DOHH2 (cell line): Measurements from ENCODE around the gene MMUT.
"Not testable (repeated sequence)": the region's sequence is repeated elsewhere in the genome, so short reads cannot be mapped to it uniquely, and the experiment has no call there.

Experiments
- H3F3A ChIP-seq: fragments of 200-600 bp; sonication (generic), shearing (Covaris generic); 2 replicates; pipeline ENCODE4 v1.6.0; 2016; ENCODE audit warnings: antibody characterized with exemption, mild to moderate bottlenecking; ENCODE audit not compliant: control insufficient read depth, insufficient read depth
- H3K27ac ChIP-seq: fragments of 200-600 bp; sonication (generic); 2 replicates; pipeline ENCODE4 v1.5.1; 2014; ENCODE audit warnings: low read depth, mild to moderate bottlenecking, low read length, moderate library complexity
- H3K27me3 ChIP-seq: fragments of 200-600 bp; sonication (generic); 2 replicates; pipeline ENCODE4 v1.6.1; 2014; ENCODE audit warnings: mild to moderate bottlenecking, low read length, mixed read lengths; ENCODE audit not compliant: control insufficient read depth
- H3K36me3 ChIP-seq: fragments of 200-600 bp; sonication (generic); 2 replicates; pipeline ENCODE4 v1.6.1; 2014; ENCODE audit warnings: mild to moderate bottlenecking, low read length, moderate library complexity, mixed read lengths; ENCODE audit not compliant: control insufficient read depth
- H3K4me1 ChIP-seq: fragments of 200-600 bp; sonication (generic); 2 replicates; pipeline ENCODE4 v1.6.1; 2014; ENCODE audit warnings: mild to moderate bottlenecking, low read length, mixed read lengths; ENCODE audit not compliant: control insufficient read depth
- H3K4me2 ChIP-seq: fragments of 200-600 bp; sonication (generic); 2 replicates; pipeline ENCODE4 v1.6.0; 2014; ENCODE audit warnings: mild to moderate bottlenecking, low read length, moderate library complexity
- H3K4me3 ChIP-seq: fragments of 200-600 bp; sonication (generic); 2 replicates; pipeline ENCODE4 v1.5.1; 2014; ENCODE audit warnings: mild to moderate bottlenecking, low read length, mixed read lengths
- H3K79me2 ChIP-seq: fragments of 200-600 bp; sonication (generic); 2 replicates; pipeline ENCODE4 v1.6.1; 2014; ENCODE audit warnings: mild to moderate bottlenecking, low read length, mixed read lengths; ENCODE audit not compliant: control insufficient read depth
- H3K9me2 ChIP-seq: fragments of 200-600 bp; sonication (generic); replicated peaks from 2 replicates; pipeline ENCODE4 v1.6.1; 2014; ENCODE audit warnings: mild to moderate bottlenecking, low read length, mixed read lengths; ENCODE audit not compliant: control insufficient read depth
- H3K9me3 ChIP-seq: fragments of 200-600 bp; sonication (generic); 2 replicates; pipeline ENCODE4 v1.6.1; 2014; ENCODE audit warnings: antibody characterized with exemption, low read length, mixed read lengths; ENCODE audit not compliant: control insufficient read depth, insufficient read depth
- H4K20me1 ChIP-seq: fragments of 200-600 bp; sonication (generic); 2 replicates; pipeline ENCODE4 v1.6.0; 2014; ENCODE audit warnings: low read depth, mild to moderate bottlenecking, antibody characterized with exemption, low read length, moderate library complexity; ENCODE audit not compliant: control insufficient read depth, insufficient read depth
- CTCF ChIP-seq: fragments of 200-600 bp; sonication (generic); IDR thresholded peaks from one replicate; pipeline ENCODE4 v1.5.1; 2014; ENCODE audit warnings: antibody characterized with exemption, mild to moderate bottlenecking, low read depth, low read length; ENCODE audit not compliant: poor library complexity, severe bottlenecking
- EZH2phosphoT487 ChIP-seq: fragments of 200-600 bp; sonication (generic); IDR thresholded peaks from 2 replicates; pipeline ENCODE4 v1.6.1; 2017; ENCODE audit warnings: borderline replicate concordance, mild to moderate bottlenecking, antibody characterized with exemption, low read length, moderate library complexity, mixed read lengths

Gene MMUT

GRCh38 chr6:49490633-49491032 lies 27.6 kb upstream of the MMUT start:
- no peaks in the 10 kb centered on the region for H3F3A ChIP-seq
- H4K20me1 ChIP-seq, result no peaks in the 10 kb centered on the region
- no peaks in the 10 kb centered on the region for H3K9me2 ChIP-seq
- H3K4me1 ChIP-seq, result no peaks in the 10 kb centered on the region
- no peaks in the 10 kb centered on the region for H3K79me2 ChIP-seq
- no peaks in the 10 kb centered on the region for H3K27me3 ChIP-seq
- no peak overlapping the region for H3K4me3 ChIP-seq
- no peak for TF ChIP-seq EZH2phosphoT487
- no peak for TF ChIP-seq CTCF
- no peaks in the 10 kb centered on the region for H3K9me3 ChIP-seq
- no peak overlapping the region for H3K4me2 ChIP-seq
- peaks cover 61% of the 10 kb centered on the region for H3K36me3 ChIP-seq
- H3K27ac ChIP-seq, result no peak overlapping the region

DNA sequence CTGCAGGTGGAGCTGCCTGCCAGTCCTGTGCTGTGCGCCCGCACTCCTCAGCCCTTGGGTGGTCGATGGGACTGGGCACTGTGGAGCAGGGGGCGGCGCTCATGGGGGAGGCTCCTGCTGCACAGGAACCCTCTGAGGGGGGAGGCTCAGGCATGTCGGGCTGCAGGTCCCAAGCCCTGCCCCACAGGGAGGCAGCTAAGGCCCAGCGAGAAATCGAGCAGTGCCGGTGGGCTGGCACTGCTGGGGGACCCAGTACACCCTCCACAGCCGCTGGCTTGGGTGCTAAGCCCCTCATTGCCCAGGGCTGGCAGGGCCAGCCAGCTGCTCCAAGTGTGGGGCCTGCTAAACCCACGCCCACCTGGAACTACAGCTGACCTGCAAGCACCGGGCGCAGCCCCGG lies 20.3 kb upstream of the MMUT start:
- H3K27me3 ChIP-seq, H3F3A ChIP-seq, H3K27ac ChIP-seq, H3K4me2 ChIP-seq, H3K4me3 ChIP-seq, H3K79me2 ChIP-seq, H3K4me1 ChIP-seq, H3K9me2 ChIP-seq, H4K20me1 ChIP-seq, H3K9me3 ChIP-seq: not testable (repeated sequence)
- peaks cover 52% of the 10 kb centered on the region for H3K36me3 ChIP-seq

- not testable (repeated sequence) for H3K27ac ChIP-seq, H3K4me1 ChIP-seq, H3K9me3 ChIP-seq, H3K9me2 ChIP-seq, H4K20me1 ChIP-seq, H3K4me3 ChIP-seq, H3K4me2 ChIP-seq, H3K27me3 ChIP-seq, H3K79me2 ChIP-seq, H3F3A ChIP-seq
- H3K36me3 ChIP-seq, result peaks cover 54% of the 10 kb centered on the region
Measured at GRCh38 chr6:49481846-49482245, 18.8 kb upstream of the MMUT start.

DNA sequence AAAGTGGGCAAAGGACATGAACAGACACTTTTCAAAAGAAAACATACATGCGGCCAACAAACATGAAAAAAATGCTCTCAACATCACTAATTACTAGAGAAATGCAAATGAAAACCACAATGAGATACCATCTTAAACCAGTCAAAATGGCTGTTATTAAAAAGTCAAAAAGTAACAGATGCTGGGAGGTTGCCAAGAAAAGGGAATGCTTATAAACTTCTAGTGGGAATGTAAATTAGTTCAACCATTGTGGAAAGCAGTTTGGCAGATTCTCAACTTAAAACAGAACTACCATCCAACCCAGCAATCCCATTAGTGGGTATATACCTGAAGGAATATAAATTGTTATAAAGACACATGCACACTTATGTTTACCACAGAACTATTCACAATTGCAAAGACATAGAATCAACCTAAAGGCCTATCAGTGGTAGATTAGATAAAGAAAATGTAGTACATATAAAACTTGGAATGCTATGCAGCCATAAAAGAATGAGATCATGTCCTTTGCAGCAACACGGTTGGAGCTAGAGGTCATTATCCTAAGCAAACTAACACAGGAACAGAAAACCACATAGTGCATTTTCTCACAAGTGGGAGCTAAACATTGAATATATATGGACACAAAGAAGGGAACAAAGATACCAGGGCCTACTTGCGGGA lies 16.4 kb upstream of the MMUT start:
- peaks cover 38% of the 10 kb centered on the region for H3K36me3 ChIP-seq
- H3K4me1 ChIP-seq, result no peaks in the 10 kb centered on the region
- no peaks in the 10 kb centered on the region for H4K20me1 ChIP-seq
- no peak overlapping the region for H3K4me3 ChIP-seq
- no peak overlapping the region for H3K4me2 ChIP-seq
- H3K9me2 ChIP-seq, result no peaks in the 10 kb centered on the region
- H3F3A ChIP-seq, result no peaks in the 10 kb centered on the region
- no peak for TF ChIP-seq EZH2phosphoT487
- H3K27me3 ChIP-seq, result no peaks in the 10 kb centered on the region
- H3K79me2 ChIP-seq, result no peaks in the 10 kb centered on the region
- no peaks in the 10 kb centered on the region for H3K9me3 ChIP-seq
- no peak overlapping the region for H3K27ac ChIP-seq

DNA sequence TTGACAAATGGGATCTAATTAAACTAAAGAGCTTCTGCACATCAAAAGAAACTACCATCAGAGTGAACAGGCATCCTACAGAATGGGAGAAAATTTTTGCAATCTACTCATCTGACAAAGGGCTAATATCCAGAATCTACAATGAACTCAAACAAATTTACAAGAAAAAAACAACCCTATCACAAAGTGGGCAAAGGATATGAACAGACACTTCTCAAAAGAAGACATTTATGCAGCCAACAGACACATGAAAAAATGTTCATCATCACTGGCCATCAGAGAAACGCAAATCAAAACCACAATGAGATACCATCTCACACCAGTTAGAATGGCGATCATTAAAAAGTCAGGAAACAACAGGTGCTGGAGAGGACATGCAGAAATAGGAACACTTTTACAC lies 13.5 kb upstream of the MMUT start:
- H3K9me3 ChIP-seq, H3K4me3 ChIP-seq, H3K27me3 ChIP-seq, H3K79me2 ChIP-seq, H3K4me2 ChIP-seq, H3K27ac ChIP-seq, H4K20me1 ChIP-seq, H3K4me1 ChIP-seq, H3K9me2 ChIP-seq, H3F3A ChIP-seq: not testable (repeated sequence)
- peaks cover 48% of the 10 kb centered on the region for H3K36me3 ChIP-seq
